IPS-11a (cell line): ENCODE data around the gene L3HYPDH.
"Not testable (repeated sequence)": the region's sequence is repeated elsewhere in the genome, so short reads cannot be mapped to it uniquely, and the experiment has no call there.

ENCODE experiments used
- H3K4me3 ChIP-seq: one replicate; pipeline ENCODE4 v1.5.1; 2013; ENCODE audit warnings: low read depth, low read length, control low read depth

L3HYPDH gene

GRCh38 chr14:59480166-59480565 lies 4.0 kb downstream of the L3HYPDH start:
- H3K4me3 ChIP-seq, result no peak overlapping the region

GRCh38 chr14:59478540-59478939 lies 5.7 kb downstream of the L3HYPDH start:
- H3K4me3 ChIP-seq, result no peak overlapping the region

GRCh38 chr14:59475709-59476108 lies 8.5 kb downstream of the L3HYPDH start:
- H3K4me3 ChIP-seq, result no peak overlapping the region

- no peak overlapping the region for H3K4me3 ChIP-seq
Measured at GRCh38 chr14:59474172-59474571, 10.0 kb downstream of the L3HYPDH start.

DNA sequence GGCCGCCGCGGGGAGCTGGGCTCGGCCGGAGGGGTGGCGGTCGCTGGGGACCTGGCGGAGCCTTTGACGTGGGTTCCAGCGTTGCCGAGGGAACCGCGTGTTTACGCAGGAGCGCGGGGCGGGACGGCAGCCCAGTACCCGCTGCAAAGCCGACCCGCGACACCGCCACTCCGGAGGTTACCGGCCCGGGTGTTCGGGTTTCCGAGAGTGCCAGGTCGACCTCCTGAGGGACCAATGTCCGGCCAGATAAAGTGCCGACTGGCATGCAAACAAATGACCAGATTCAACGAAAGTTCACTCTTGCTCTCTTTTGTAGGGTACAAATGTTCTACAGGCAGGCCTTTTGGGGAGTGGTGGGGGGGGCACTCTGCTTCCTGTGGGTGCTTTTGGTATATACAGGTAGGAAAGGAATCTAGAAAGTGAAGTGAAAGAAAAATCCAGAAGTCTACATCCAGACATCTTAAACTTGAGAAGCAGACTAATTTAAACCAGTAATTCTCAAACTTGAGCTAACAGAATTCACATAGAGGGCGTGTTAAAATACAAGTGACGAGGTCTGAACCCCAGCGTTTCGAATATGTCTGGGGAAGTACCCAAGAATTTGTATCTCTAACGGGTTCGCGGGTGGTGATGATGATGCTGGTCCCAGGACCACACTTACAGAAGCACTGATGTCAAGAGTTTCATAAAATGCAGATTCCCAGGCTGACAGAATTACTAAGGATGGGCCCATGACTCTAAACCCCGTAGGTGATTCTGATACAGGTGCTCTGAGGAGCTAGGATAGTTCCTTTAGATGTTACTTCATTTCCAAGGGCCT lies 18.7 kb downstream of the L3HYPDH start, which contains the start of gene GPR135:
TSS of gene GPR135 (minus strand) at position 65 of the 820 bp plus-strand sequence. CDS start 154 bp downstream, outside the sequence.
- H3K4me3 ChIP-seq, result peak within 1 kb of the TSS; percentile 52

DNA sequence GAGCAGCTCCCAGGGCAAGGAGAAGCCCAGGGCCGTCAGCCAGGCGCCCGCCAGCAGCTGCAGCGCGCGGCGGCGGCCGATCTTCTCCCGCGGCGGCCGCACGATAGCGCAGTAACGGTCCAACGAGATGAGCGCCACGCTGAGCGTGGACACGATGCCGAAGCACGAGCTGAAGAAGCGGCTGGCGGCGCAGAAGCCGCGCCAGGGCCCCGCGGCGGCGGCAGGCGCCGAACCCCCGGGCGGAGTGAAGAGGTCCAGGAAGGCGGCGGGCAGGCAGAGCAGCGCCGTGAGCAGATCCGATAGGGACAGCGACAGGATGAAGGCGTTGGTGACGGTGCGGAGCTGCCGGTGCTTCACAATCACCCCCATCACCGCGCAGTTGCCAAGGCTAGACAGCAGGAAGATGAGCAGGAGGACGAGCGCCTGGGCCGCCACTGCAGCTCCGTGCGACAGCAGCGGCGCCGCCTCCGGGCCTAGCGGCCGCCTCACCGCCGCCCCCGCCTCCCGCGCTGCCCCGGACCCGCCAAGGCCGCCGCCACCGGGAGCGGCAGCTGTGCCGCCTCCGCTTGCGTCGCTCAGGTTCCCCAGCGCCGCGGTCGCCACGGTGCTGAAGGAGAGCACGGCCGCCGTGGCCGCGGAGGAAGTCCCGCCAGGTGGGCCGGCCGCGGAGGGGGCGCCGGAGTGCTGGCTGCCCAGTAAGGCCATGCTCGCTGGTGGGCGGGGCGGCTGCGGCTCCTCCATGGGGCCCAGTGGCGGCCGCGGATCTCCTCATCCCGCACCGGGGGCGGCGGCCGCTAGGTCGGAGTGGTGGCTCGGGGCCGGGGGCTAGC lies 19.5 kb downstream of the L3HYPDH start:
- H3K4me3 ChIP-seq, result peak overlapping the region; percentile 52

- peak overlapping the region; percentile 52 for H3K4me3 ChIP-seq
Measured at GRCh38 chr14:59463787-59464485, 20.3 kb downstream of the L3HYPDH start.

GRCh38 chr14:59461891-59462290 lies 22.3 kb downstream of the L3HYPDH start:
- no peak overlapping the region for H3K4me3 ChIP-seq

GRCh38 chr14:59460378-59460777 lies 23.8 kb downstream of the L3HYPDH start:
- H3K4me3 ChIP-seq, result no peak overlapping the region

- no peak overlapping the region for H3K4me3 ChIP-seq
Measured at GRCh38 chr14:59458486-59458885, 25.7 kb downstream of the L3HYPDH start.

DNA sequence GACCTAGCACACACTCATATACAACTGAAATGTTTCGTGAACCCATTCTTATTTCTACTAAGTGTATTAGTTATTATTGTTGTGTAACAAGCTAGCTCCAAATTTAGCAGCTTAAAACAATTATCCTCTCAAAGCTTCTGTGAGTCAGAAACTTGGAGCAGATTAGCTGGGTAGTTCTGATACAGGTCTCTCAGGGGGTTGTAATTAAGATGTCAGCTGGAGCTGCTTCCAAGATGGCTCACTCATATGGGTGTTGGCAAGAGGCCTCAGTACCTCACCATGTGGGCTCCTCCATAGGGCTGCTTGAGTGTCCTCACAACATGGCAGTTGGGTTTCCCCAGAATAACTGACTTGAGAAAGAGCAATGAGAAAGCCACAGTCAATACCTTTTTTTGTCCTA lies 28.8 kb downstream of the L3HYPDH start:
- no peak overlapping the region for H3K4me3 ChIP-seq

- H3K4me3 ChIP-seq, result no peak overlapping the region
Measured at GRCh38 chr14:59454139-59454538, 30.1 kb downstream of the L3HYPDH start.

DNA sequence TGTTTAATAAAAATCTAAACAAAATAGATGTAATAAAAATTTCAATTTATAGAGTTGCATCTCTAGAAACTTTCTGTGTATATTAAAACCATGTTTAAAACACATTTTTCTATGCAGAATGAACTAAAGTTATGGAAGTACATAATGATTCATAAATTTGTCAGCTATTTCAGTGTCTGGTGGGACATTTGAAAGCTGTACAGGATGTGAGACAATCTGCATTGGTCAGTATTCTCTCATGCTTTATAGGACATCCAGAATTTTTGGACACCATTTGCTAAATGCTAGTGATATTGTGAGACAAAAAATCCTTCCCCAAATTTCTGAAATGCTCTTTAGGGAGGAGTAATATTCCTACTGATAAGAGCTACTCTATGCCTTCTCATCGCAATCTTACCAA lies 32.4 kb downstream of the L3HYPDH start:
- H3K4me3 ChIP-seq, result no peak overlapping the region

DNA sequence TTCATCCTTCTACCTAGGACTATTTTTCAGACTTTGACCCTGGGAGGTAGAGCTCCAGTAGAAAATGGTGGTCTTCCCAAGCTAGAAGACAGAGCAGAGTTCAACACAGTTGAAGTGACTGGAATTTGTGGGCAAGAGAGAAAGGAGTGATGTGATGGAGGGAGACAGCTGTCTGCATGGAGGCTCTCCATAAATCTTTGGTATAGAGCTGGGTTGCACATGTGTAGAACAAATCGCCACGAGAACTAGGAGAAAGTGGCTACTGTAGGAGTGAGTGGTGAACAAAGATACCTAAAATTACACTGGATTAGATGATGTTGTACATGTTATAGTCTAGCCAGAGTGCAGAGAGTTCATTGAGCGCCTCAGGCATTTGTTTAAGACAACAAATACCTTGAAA lies 33.5 kb downstream of the L3HYPDH start:
- H3K4me3 ChIP-seq, result no peak overlapping the region

DNA sequence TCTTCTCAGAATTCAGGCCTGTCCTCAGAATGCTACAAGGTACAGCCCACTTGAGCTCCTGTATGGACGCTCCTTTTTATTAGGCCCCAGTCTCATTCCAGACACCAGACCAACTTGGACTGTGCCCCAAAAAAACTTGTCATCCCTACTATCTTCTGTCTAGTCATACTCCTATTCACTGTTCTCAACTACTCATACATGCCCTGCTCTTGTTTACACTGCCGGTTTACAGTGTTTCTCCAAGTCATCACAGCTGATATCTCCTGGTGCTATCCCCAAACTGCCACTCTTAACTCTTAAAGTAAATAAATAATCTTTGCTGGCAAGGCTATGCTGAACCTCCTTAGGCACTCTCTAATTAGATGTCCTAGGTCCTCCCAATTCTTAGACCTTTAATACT lies 35.5 kb downstream of the L3HYPDH start:
- H3K4me3 ChIP-seq, result not testable (repeated sequence)

DNA sequence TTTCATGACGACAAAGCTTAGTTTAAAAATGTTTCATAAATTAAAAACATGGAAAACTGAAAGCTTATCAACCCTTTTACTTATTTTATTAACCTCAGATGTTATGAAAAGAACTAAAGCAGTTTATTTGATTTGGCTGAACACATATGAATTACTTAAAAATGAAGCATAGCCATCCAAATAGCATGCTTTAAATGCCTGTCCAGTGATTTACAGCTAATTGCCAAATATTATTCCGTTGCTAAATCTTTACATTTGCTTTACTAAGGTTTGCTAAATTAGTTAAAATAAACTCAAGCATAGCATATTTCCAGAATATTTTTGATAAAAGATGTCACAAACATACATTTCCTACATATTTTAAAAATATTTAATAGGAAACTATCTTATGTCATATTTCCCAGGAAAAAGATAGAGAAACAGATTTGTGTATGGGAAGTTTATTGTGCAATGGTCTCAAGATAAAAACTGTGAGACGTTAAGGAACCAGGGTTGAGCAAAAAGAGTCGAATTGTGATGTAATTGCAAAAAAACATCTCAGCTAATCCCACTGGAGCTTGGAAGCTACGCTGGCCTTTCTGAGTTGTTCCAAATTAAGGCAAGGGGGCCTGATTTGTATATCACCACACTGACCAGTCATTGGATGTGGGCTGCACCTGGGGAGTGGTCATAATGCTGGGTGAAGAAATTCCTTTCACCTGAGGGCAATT lies 44.8 kb downstream of the L3HYPDH start:
- H3K4me3 ChIP-seq, result no peak overlapping the region

DNA sequence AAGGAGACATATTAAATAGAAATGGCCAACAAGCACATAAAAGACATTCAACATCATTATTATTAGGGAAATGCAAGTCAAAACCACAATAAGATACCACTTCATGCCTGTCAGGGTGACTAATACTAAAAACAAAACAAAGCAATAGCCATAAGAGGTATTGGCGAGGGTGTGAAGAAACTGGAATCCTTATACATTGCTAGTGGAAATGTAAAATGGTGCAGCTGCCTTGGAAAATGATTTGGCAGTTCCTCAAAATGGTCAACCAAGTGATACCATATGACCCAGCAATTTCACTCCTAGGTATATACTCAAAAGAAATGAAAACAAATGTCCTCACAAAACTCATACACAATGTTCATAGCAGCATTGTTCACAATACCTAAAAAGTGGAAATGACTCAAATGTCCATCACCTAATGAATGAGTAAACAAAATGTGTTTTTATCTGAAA lies 46.0 kb downstream of the L3HYPDH start:
- no peak overlapping the region for H3K4me3 ChIP-seq

- no peak overlapping the region for H3K4me3 ChIP-seq
Measured at GRCh38 chr14:59435987-59436386, 48.2 kb downstream of the L3HYPDH start.

- no peak overlapping the region for H3K4me3 ChIP-seq
Measured at GRCh38 chr14:59435101-59435500, 49.1 kb downstream of the L3HYPDH start.

GRCh38 chr14:59429790-59430189 lies 54.4 kb downstream of the L3HYPDH start:
- H3K4me3 ChIP-seq, result no peak overlapping the region

DNA sequence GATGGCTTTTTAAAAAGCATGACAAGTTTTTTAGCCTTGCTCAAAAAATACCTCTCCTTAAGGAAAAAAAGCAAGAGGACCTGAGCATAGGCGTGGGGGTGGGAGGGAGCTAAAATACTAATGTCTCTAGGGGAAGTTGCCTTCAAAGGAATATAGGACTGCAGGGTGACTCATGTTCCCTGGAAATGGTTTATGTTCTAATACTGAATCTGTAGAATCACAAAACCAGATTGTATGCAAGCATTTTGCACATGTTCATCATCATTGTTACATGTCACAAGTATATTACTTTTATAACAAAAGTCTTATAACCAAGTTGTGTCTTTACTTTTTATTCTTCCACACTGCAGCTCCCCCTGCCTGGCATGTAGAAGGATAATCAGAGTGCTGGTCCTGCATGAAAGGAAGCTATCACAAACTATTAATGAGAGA lies 55.6 kb downstream of the L3HYPDH start:
- no peak overlapping the region for H3K4me3 ChIP-seq
